GM12801 (cell line): ENCODE results near the gene FMOD.

ENCODE experiments used
- TF ChIP-seq, protein P1 (sequence below): IDR thresholded peaks from one replicate; pipeline ENCODE4 v1.5.1; 2011; ENCODE audit warnings: control low read depth; ENCODE audit not compliant: insufficient read length; ENCODE audit errors: extremely low read depth

FMOD gene

DNA sequence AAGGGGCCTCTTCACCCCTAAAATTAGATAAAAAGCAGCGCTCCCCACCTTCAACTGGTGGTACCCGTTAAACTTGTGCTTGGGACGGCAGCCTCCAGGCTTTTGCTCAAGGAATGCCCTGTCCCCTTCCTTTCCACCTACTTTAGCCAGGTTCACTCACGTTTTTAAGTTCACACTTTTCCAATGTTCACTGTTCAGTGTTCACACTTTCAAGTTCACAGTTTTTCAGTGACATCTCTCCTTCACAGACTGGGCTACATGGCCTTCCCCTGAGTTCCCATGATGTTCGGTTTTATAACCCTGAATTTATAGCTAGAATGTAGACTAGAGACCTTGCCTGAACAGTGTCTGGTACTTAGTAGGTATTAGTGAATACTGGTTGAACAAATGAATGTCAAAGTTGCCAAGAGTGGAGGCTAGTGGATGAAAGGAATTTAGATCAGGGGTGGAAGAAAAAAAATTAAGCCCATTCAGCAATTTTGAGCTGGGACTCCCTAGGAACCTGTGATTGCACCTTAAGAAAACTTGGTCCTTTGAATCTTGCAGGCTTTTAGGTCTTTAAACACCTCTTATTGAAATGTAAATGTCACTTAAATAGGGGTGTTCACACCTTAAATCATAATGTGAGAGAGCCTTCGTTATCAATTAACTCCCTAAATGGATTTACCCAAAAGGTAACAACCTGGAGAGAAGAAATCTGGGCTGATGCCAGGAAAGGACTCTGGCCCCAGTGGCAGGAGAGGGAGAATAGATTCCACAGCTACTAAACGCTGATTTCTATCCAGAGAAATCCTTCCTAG, 33.3 kb downstream of the FMOD start:
- TF ChIP-seq, protein P1, sequence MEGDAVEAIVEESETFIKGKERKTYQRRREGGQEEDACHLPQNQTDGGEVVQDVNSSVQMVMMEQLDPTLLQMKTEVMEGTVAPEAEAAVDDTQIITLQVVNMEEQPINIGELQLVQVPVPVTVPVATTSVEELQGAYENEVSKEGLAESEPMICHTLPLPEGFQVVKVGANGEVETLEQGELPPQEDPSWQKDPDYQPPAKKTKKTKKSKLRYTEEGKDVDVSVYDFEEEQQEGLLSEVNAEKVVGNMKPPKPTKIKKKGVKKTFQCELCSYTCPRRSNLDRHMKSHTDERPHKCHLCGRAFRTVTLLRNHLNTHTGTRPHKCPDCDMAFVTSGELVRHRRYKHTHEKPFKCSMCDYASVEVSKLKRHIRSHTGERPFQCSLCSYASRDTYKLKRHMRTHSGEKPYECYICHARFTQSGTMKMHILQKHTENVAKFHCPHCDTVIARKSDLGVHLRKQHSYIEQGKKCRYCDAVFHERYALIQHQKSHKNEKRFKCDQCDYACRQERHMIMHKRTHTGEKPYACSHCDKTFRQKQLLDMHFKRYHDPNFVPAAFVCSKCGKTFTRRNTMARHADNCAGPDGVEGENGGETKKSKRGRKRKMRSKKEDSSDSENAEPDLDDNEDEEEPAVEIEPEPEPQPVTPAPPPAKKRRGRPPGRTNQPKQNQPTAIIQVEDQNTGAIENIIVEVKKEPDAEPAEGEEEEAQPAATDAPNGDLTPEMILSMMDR = no peak

GRCh38 chr1:203316626-203317093, 34.3 kb downstream of the FMOD start:
- TF ChIP-seq, protein P1 = no peak

- TF ChIP-seq, protein P1 = no peak
These were observed 39.3 kb downstream of the FMOD start for GRCh38 chr1:203311368-203312301.

DNA sequence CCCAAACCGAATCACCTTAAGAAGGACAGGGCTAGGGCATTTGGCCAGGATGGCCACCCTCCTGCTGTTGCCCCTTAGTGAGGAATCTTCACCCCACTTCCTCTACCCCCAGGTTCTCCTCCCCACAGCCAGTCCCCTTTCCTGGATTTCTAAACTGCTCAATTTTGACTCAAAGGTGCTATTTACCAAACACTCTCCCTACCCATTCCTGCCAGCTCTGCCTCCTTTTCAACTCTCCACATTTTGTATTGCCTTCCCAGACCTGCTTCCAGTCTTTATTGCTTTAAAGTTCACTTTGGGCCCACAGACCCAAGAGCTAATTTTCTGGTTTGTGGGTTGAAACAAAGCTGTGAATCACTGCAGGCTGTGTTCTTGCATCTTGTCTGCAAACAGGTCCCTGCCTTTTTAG, 42.0 kb downstream of the FMOD start:
- TF ChIP-seq, protein P1 = no peak

DNA sequence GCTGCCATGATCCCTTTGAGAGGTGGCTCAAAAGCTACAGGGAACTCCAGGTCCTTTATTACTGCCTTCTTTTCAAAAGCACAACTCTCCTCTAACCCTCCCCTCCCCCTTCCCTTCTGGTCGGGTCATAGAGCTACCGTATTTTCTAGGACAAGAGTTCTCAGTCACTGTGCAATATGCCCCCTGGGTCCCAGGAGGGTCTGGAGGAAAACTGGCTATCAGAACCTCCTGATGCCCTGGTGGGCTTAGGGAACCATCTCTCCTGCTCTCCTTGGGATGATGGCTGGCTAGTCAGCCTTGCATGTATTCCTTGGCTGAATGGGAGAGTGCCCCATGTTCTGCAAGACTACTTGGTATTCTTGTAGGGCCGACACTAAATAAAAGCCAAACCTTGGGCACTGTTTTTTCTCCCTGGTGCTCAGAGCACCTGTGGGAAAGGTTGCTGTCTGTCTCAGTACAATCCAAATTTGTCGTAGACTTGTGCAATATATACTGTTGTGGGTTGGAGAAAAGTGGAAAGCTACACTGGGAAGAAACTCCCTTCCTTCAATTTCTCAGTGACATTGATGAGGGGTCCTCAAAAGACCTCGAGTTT, 42.5 kb downstream of the FMOD start:
- TF ChIP-seq, protein P1 = no peak

- TF ChIP-seq, protein P1 = no peak
These were observed 43.2 kb downstream of the FMOD start for GRCh38 chr1:203307641-203308126.
